Ishikawa (cell line): ENCODE results near the gene BOK.
A peak's percentile ranks its signal among the peaks of the same experiment; 100 is the strongest.

Source experiments
- CEBPB ChIP-seq: IDR thresholded peaks from 2 replicates; pipeline ENCODE4 v1.6.1; 2012
- CREB1 ChIP-seq: IDR thresholded peaks from 2 replicates; pipeline ENCODE4 v1.6.1; 2012; ENCODE audit warnings: low read depth
- EGR1 ChIP-seq: IDR thresholded peaks from 2 replicates; pipeline ENCODE4 v1.6.1; 2012
- EP300 ChIP-seq: IDR thresholded peaks from 2 replicates; pipeline ENCODE4 v1.6.1; 2012; ENCODE audit warnings: borderline replicate concordance
- FOXM1 ChIP-seq: IDR thresholded peaks from 2 replicates; pipeline ENCODE4 v1.6.1; 2012; ENCODE audit warnings: low read depth, borderline replicate concordance
- NFIC ChIP-seq: IDR thresholded peaks from 2 replicates; pipeline ENCODE4 v1.6.1; 2012
- RAD21 ChIP-seq: IDR thresholded peaks from 2 replicates; pipeline ENCODE4 v1.6.1; 2012; ENCODE audit warnings: low read depth
- TAF1 ChIP-seq: IDR thresholded peaks from 2 replicates; pipeline ENCODE4 v1.6.1; 2012; ENCODE audit warnings: low read depth, mild to moderate bottlenecking
- TCF12 ChIP-seq: IDR thresholded peaks from 2 replicates; pipeline ENCODE4 v1.6.1; 2012; ENCODE audit warnings: low read depth
- TEAD4 ChIP-seq: IDR thresholded peaks from 2 replicates; pipeline ENCODE4 v1.6.1; 2012
- YY1 ChIP-seq: IDR thresholded peaks from 2 replicates; pipeline ENCODE4 v1.6.1; 2012; ENCODE audit warnings: low read depth
- ZBTB7A ChIP-seq: IDR thresholded peaks from 2 replicates; pipeline ENCODE4 v1.6.1; 2012; ENCODE audit warnings: low read depth
- TF ChIP-seq, protein P1 (sequence below): IDR thresholded peaks from 2 replicates; pipeline ENCODE4 v1.6.1; 2012
- TF ChIP-seq, protein P2 (sequence below): IDR thresholded peaks from 2 replicates; pipeline ENCODE4 v1.6.1; 2012
- TF ChIP-seq, protein P3 (sequence below): IDR thresholded peaks from 2 replicates; pipeline ENCODE4 v1.6.1; 2012; ENCODE audit warnings: low read depth, mild to moderate bottlenecking

BOK gene

DNA sequence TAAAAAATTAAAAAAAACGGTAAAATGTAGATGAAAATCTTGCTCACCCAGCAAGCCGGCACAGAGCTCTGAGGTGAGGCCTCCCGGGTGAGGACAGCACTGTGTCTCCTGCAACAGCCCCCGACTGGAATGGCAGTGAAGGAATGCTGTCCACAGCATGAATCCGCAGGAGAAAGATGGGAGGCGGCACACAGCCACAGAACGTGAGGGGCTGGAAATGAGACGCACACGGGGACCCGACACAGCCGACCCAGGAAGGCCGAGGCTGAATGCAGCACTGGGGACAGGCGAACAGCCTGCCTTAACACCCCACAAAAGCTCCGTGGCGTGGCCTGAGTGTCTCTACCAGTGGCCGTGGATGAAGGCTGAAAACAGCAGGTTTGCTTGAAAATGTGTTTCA is 34.7 kb downstream of the BOK start:
- TF ChIP-seq, protein P1, sequence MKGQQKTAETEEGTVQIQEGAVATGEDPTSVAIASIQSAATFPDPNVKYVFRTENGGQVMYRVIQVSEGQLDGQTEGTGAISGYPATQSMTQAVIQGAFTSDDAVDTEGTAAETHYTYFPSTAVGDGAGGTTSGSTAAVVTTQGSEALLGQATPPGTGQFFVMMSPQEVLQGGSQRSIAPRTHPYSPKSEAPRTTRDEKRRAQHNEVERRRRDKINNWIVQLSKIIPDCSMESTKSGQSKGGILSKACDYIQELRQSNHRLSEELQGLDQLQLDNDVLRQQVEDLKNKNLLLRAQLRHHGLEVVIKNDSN: no peak
- TF ChIP-seq, protein P2, sequence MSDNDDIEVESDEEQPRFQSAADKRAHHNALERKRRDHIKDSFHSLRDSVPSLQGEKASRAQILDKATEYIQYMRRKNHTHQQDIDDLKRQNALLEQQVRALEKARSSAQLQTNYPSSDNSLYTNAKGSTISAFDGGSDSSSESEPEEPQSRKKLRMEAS: no peak
- TF ChIP-seq TAF1 (no peak), RAD21 (no peak), TEAD4 (no peak), NFIC (no peak), CEBPB (no peak), YY1 (no peak), EP300 (no peak), ZBTB7A (no peak), EGR1 (no peak)

DNA sequence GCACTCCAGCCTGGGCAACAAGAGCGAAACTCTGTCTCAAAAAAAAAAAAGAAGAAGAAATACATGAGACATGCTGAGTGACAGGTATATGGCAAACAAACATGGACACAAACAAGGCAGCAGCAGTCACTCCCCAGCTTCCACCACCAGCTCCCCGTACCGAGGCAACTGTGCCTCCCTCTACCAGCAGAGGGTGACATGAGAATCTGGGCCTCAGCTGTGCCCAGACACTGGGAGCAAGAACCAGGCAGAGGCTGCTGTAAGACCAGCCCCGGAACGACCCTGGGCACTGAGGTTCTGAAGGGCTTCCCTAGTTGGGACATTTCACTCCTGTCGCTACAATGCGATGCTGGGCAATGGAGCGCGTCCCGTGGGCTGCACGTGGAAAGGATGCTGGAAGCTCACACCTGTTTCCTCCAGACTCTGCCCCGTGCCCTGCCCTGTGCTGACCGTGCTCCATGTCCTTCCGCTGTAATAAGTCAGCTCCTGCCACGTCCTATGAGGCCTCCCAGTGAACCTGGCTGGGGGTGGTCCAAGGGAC is 37.1 kb downstream of the BOK start:
- no peak for TF ChIP-seq CEBPB
- no peak for TF ChIP-seq TCF12
- no peak for TF ChIP-seq TEAD4
- TF ChIP-seq, protein P1: no peak
- no peak for TF ChIP-seq EP300
- TF ChIP-seq YY1: no peak
- peak; percentile 5; the same call in 1 of the 2 replicates for TF ChIP-seq RAD21
- TF ChIP-seq TAF1: no peak

DNA sequence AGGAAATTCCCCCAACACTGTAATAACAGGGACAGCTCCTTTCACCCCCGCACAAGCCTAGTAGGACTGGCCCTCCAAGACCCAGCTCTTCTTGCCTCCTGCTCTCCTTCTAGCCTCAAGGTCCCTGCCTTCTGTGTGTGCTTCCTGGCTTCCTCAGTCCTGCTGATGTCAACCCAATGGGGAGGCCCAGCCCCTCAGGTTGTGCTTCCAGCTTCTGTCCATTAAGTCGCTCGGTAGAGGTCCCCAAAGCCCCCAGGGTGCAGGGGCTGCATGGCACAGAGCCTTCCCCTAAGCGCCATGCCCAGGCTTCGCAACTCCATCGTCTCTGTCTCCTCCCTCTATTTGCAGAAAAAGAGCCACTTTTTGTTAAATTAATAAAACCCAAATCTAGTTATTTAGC is 39.0 kb downstream of the BOK start:
- TF ChIP-seq EP300 (no peak), EGR1 (no peak), YY1 (no peak), NFIC (no peak), FOXM1 (no peak), TEAD4 (no peak), TAF1 (no peak), CREB1 (no peak), ZBTB7A (no peak), CEBPB (no peak), RAD21 (no peak), TCF12 (no peak)
- TF ChIP-seq, protein P3, sequence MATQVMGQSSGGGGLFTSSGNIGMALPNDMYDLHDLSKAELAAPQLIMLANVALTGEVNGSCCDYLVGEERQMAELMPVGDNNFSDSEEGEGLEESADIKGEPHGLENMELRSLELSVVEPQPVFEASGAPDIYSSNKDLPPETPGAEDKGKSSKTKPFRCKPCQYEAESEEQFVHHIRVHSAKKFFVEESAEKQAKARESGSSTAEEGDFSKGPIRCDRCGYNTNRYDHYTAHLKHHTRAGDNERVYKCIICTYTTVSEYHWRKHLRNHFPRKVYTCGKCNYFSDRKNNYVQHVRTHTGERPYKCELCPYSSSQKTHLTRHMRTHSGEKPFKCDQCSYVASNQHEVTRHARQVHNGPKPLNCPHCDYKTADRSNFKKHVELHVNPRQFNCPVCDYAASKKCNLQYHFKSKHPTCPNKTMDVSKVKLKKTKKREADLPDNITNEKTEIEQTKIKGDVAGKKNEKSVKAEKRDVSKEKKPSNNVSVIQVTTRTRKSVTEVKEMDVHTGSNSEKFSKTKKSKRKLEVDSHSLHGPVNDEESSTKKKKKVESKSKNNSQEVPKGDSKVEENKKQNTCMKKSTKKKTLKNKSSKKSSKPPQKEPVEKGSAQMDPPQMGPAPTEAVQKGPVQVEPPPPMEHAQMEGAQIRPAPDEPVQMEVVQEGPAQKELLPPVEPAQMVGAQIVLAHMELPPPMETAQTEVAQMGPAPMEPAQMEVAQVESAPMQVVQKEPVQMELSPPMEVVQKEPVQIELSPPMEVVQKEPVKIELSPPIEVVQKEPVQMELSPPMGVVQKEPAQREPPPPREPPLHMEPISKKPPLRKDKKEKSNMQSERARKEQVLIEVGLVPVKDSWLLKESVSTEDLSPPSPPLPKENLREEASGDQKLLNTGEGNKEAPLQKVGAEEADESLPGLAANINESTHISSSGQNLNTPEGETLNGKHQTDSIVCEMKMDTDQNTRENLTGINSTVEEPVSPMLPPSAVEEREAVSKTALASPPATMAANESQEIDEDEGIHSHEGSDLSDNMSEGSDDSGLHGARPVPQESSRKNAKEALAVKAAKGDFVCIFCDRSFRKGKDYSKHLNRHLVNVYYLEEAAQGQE: no peak
- TF ChIP-seq, protein P2: no peak
- TF ChIP-seq, protein P1: no peak

DNA sequence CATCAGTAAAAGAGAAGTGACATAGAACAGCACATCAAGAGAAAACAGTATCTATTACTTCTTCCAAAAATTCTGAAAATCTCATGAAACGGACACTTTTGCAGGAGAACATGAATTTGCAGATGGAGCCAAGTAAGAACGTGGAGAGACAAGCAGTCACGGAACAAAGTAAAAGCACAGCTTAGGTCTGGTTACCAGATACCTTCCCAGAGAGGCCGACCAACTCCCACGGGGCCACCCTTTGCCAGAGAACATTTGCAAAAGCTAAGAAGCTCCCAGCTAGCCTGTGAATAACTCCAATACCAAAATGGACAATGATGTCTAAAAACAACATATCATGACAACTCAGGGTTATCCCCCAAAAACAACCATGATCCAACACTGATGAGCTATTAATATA is 39.5 kb downstream of the BOK start:
- no peak for TF ChIP-seq TAF1
- TF ChIP-seq ZBTB7A: no peak
- TF ChIP-seq EGR1: no peak
- TF ChIP-seq RAD21: no peak
- no peak for TF ChIP-seq TEAD4
- no peak for TF ChIP-seq EP300

DNA sequence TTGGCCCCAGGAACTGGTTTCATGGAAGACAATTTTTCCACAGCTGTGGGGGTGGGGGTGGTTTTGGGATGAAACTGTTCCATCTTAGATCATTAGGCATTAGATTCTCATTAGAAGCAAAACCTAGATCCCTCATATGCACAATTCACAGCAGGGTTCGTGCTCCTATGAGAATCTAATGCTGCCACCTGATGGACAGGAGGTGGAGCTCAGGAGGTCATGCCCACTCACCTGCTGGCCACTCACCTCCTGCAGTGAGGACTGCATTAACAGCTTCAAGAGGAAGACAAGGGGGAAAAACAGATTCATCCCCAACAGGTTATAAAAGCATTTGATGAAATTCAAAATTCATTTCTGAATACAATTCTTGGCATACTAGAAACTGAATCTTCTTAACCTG is 39.9 kb downstream of the BOK start:
- TF ChIP-seq CEBPB (no peak), EP300 (no peak), YY1 (no peak), RAD21 (peak; percentile 65), FOXM1 (no peak), TEAD4 (no peak), NFIC (no peak)
- TF ChIP-seq, protein P2: no peak

DNA sequence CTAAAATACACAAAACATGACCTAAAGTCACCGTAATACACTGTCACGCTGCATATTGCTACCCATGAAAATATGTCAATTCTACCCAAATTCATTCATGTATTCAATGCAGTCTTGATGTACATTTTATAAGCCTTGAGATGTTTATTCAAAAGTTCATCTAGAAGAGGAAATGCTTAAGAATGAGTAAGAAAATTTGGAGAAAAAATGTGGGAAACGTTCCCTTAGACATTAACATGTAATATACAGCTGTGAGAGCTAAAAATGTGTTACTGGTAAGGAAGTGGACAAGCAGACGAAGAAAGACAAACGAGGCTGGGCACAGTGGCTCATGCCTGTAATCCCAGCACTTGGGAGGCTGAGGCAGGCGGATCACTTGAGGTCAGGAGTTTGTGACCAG is 41.1 kb downstream of the BOK start:
- TF ChIP-seq, protein P1: no peak
- TF ChIP-seq EGR1 (no peak), CREB1 (no peak), TCF12 (no peak), YY1 (no peak), NFIC (no peak), TAF1 (no peak), EP300 (no peak), ZBTB7A (no peak), FOXM1 (no peak)
- TF ChIP-seq, protein P3: no peak
